Measurements from ENCODE around the gene SSTR3. TPM values are rescaled to one million over a fixed set of nuclear protein-coding genes. Genes with fewer than 3 reads are reported as not detected.
"Not testable (repeated sequence)": the region's sequence is repeated elsewhere in the genome, so short reads cannot be mapped to it uniquely, and the experiment has no call there.

Gene SSTR3
- polyA plus RNA-seq, 1 donor from 2014 or later, result not detected

DNA sequence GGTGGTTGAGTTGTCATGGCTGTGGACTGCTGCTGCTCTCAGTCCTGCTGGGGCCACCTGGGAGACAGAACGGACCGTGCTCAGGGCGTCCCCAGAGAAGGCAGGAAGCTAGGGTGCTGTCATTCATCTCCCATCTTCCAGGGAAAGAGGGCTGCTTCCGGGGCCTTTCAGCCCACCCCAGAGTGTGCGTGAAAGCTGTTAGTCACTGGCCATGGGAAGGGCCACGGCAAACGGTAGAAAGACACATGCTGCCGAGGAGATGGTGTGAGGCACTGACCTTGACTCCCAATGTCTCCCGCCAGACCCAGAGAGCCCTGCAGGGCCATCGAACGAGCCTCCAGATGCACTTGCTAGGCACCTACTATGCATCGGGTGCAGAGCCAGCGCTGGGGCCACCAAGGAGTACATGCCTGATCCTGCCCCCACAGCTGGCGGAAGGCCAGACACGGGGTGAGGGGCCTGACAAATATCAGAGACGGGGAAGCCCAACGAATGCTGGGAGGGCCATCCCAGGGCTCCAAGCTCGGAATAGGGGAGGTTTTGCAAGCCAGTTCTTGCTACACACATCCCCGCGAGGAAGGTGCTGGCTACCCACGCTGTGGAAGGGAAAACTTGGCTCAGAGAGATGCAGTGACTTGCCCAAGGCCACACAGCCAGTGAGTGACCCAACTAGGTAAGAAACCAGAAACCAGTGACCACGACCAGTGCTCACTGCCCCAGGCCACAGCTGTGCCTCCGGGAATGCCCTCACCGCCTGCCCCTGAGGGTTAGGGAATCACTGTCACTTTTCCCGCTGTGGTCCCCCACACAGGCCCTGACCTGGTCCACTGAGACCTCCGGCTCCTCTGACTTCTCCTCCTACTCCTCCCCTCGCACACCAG, 21.7 kb upstream of the SSTR3 start:
- Histone ChIP-seq H3K27ac (ENCODE audit: low read length) (no peak overlapping the region), H3K9ac (ENCODE audit: low read length) (no peak overlapping the region), H3F3A (ENCODE audit: insufficient read depth, low read length, poor library complexity, severe bottlenecking) (no peaks in the 10 kb centered on the region), H4K20me1 (ENCODE audit: insufficient read depth) (no peaks in the 10 kb centered on the region), H3K4me2 (ENCODE audit: low read length) (no peak overlapping the region), H3K79me2 (replicated peaks; ENCODE audit: insufficient read depth, low read length) (no peaks in the 10 kb centered on the region), H3K9me3 (ENCODE audit: low read length) (no peaks in the 10 kb centered on the region), H3K4me3 (ENCODE audit: low read length) (no peak overlapping the region), H2AFZ (ENCODE audit: low read depth, low read length) (no peak overlapping the region), H3K27me3 (ENCODE audit: insufficient read depth, low read depth, low read length) (no peaks in the 10 kb centered on the region), H3K36me3 (ENCODE audit: insufficient read depth, low read length) (no peaks in the 10 kb centered on the region), H3K9me2 (ENCODE audit: insufficient read depth, low read length) (no peaks in the 10 kb centered on the region)
- no peak for TF ChIP-seq TAF1 (IDR thresholded peaks at IDR 0.05; ENCODE audit: low read depth)

- not testable (repeated sequence) for H4K20me1 ChIP-seq (ENCODE audit: insufficient read depth); H3K36me3 ChIP-seq (ENCODE audit: insufficient read depth, low read length); H3K27ac ChIP-seq (ENCODE audit: low read length); H2AFZ ChIP-seq (ENCODE audit: low read depth, low read length); H3K4me3 ChIP-seq (ENCODE audit: low read length); H3K4me2 ChIP-seq (ENCODE audit: low read length); H3K9me3 ChIP-seq (ENCODE audit: low read length); H3F3A ChIP-seq (ENCODE audit: insufficient read depth, low read length, poor library complexity, severe bottlenecking); H3K27me3 ChIP-seq (ENCODE audit: insufficient read depth, low read depth, low read length); H3K9me2 ChIP-seq (ENCODE audit: insufficient read depth, low read length); H3K79me2 ChIP-seq (replicated peaks; ENCODE audit: insufficient read depth, low read length); H3K9ac ChIP-seq (ENCODE audit: low read length)
Observed at GRCh38 chr22:37233371-37233750, 21.1 kb upstream of the SSTR3 start.

DNA sequence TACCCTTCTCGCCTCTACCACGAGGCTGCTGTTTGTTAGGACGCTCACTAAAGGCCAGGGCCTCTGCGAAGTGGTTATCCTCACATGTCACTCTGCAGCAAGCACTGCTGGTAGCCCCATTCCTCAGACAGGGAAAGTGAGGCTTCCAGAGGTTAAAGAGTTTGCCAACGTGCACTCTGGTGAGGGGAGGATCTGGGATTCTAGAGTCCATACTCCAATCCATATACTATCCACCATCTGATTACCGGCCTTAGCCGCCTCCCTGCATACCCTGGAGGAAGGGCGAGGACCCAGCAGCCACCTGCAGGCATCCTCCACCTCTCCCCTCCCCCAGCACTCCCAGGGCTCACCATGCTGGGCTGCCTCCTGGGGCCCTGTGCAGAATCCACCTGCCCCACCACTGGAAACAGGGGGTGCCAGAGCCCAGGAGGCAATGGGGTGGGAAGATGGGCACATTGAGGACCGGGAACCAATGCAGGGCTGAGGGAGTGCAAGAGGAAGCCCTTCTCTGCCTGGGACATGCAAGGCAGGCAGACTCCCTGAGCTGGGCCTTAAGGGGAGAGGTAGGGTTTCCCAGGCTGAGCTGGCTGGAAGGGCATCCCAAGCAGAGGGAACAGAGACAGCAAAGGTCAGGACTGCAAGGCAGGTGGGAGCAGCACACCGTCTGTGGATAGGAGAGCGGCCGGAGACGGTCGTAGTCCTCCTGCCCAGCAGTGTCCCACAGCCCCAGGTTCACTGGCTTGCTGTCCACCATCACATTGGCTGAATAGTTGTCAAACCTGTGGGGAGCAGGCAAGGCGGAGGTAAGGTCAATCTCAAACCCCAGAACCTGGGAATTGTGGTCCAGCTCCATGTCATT, 20.1 kb upstream of the SSTR3 start:
- H3F3A ChIP-seq (ENCODE audit: insufficient read depth, low read length, poor library complexity, severe bottlenecking), result no peaks in the 10 kb centered on the region
- no peak overlapping the region for H3K9ac ChIP-seq (ENCODE audit: low read length)
- H3K4me3 ChIP-seq (ENCODE audit: low read length), result no peak overlapping the region
- TF ChIP-seq CTCF (IDR thresholded peaks at IDR 0.05; ENCODE audit: poor library complexity, severe bottlenecking), result no peak
- TF ChIP-seq POLR2AphosphoS5 (IDR thresholded peaks at IDR 0.05), result no peak
- TF ChIP-seq, protein P1, sequence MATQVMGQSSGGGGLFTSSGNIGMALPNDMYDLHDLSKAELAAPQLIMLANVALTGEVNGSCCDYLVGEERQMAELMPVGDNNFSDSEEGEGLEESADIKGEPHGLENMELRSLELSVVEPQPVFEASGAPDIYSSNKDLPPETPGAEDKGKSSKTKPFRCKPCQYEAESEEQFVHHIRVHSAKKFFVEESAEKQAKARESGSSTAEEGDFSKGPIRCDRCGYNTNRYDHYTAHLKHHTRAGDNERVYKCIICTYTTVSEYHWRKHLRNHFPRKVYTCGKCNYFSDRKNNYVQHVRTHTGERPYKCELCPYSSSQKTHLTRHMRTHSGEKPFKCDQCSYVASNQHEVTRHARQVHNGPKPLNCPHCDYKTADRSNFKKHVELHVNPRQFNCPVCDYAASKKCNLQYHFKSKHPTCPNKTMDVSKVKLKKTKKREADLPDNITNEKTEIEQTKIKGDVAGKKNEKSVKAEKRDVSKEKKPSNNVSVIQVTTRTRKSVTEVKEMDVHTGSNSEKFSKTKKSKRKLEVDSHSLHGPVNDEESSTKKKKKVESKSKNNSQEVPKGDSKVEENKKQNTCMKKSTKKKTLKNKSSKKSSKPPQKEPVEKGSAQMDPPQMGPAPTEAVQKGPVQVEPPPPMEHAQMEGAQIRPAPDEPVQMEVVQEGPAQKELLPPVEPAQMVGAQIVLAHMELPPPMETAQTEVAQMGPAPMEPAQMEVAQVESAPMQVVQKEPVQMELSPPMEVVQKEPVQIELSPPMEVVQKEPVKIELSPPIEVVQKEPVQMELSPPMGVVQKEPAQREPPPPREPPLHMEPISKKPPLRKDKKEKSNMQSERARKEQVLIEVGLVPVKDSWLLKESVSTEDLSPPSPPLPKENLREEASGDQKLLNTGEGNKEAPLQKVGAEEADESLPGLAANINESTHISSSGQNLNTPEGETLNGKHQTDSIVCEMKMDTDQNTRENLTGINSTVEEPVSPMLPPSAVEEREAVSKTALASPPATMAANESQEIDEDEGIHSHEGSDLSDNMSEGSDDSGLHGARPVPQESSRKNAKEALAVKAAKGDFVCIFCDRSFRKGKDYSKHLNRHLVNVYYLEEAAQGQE (IDR thresholded peaks at IDR 0.05; ENCODE audit: borderline replicate concordance), result no peak
- no peak for TF ChIP-seq SMC3 (conservative IDR thresholded peaks at IDR 0.05; ENCODE audit: poor library complexity)
- no peak for TF ChIP-seq MXI1 (conservative IDR thresholded peaks at IDR 0.05; ENCODE audit: poor library complexity, severe bottlenecking)
- TF ChIP-seq EP300 (conservative IDR thresholded peaks at IDR 0.05; ENCODE audit: poor library complexity, severe bottlenecking), result no peak
- no peak for TF ChIP-seq EZH2 (IDR thresholded peaks at IDR 0.05; ENCODE audit: borderline replicate concordance, insufficient read depth, low read length, poor library complexity, severe bottlenecking)
- TF ChIP-seq TAF1 (IDR thresholded peaks at IDR 0.05; ENCODE audit: low read depth), result no peak
- TF ChIP-seq RAD21 (conservative IDR thresholded peaks at IDR 0.05), result no peak
- H2AFZ ChIP-seq (ENCODE audit: low read depth, low read length), result no peak overlapping the region
- H3K9me3 ChIP-seq (ENCODE audit: low read length), result no peaks in the 10 kb centered on the region
- no peak overlapping the region for H3K4me2 ChIP-seq (ENCODE audit: low read length)
- H3K27me3 ChIP-seq (ENCODE audit: insufficient read depth, low read depth, low read length), result no peaks in the 10 kb centered on the region
- no peaks in the 10 kb centered on the region for H3K9me2 ChIP-seq (ENCODE audit: insufficient read depth, low read length)
- H3K27ac ChIP-seq (ENCODE audit: low read length), result no peak overlapping the region
- no peaks in the 10 kb centered on the region for H3K36me3 ChIP-seq (ENCODE audit: insufficient read depth, low read length)
- no peaks in the 10 kb centered on the region for H4K20me1 ChIP-seq (ENCODE audit: insufficient read depth)
- no peaks in the 10 kb centered on the region for H3K79me2 ChIP-seq (replicated peaks; ENCODE audit: insufficient read depth, low read length)

Data from neural cell (in vitro differentiated cells).